AG04449 (cell line): ENCODE data around the gene PTPRK.

Experiments
- CTCF ChIA-PET: fragments of 350-600 bp; formaldehyde crosslinking; extraction: SDS; loops from one replicate; lab custom pipeline; 2021; ENCODE audit warnings: antibody characterized with exemption; lab: Yijun Ruan, JAX
- POLR2A ChIA-PET: fragments of 400-600, 350-600 bp; formaldehyde crosslinking; extraction: SDS; loops from one replicate; lab custom pipeline; 2020; ENCODE audit warnings: antibody characterized with exemption, inconsistent platforms; lab: Yijun Ruan, JAX
- DNase-seq: peaks from one replicate; pipeline ENCODE4 v3.0.0-alpha.2; 2010; ENCODE audit warnings: low read depth, low spot score
- H3K4me3 ChIP-seq: 2 replicates; pipeline ENCODE4 v1.5.1; 2011; ENCODE audit warnings: low read depth, mild to moderate bottlenecking, control low read depth, low read length
- CTCF ChIP-seq: IDR thresholded peaks from one replicate; pipeline ENCODE4 v1.5.1; 2011; ENCODE audit warnings: mild to moderate bottlenecking, moderate library complexity, low read length, control low read depth, inconsistent platforms; ENCODE audit not compliant: insufficient read depth; ENCODE audit errors: missing control alignments

The PTPRK gene

GRCh38 chr6:128333581-128334223, 186.7 kb downstream of the PTPRK start:
- no peak for TF ChIP-seq CTCF
- H3K4me3 ChIP-seq = no peak overlapping the region
- ChIA-PET POLR2A (no interaction called here), CTCF (no interaction called here)
- no peak for DNase-seq

- no peak for DNase-seq
- TF ChIP-seq CTCF = peak; percentile 13
- no peak overlapping the region for H3K4me3 ChIP-seq
- ChIA-PET CTCF (interaction anchor here (0.9 kb wide), 1 partner anchor 473 kb away, joined by 4 read pairs; no protein-coding TSS in a partner anchor), POLR2A (no interaction called here)
These were observed 192.5 kb downstream of the PTPRK start for GRCh38 chr6:128327890-128328289.

- no peak for DNase-seq
- POLR2A ChIA-PET = no interaction called here
- no peak overlapping the region for H3K4me3 ChIP-seq
- no peak for TF ChIP-seq CTCF
- CTCF ChIA-PET = interaction anchor here (1.0 to 1.1 kb wide), 2 partner anchors 18 to 468 kb away, joined by 3 read pairs; no protein-coding TSS in a partner anchor
These were observed 197.4 kb downstream of the PTPRK start for GRCh38 chr6:128323011-128323410.

GRCh38 chr6:128319946-128320345, 200.5 kb downstream of the PTPRK start:
- CTCF ChIA-PET = no interaction called here
- POLR2A ChIA-PET = no interaction called here
- H3K4me3 ChIP-seq = no peak overlapping the region
- DNase-seq = no peak
- TF ChIP-seq CTCF = no peak

- no peak for TF ChIP-seq CTCF
- ChIA-PET CTCF (no interaction called here), POLR2A (no interaction called here)
- no peak overlapping the region for H3K4me3 ChIP-seq
- DNase-seq = no peak
These were observed 201.2 kb downstream of the PTPRK start for GRCh38 chr6:128319157-128319556.

- no peak overlapping the region for H3K4me3 ChIP-seq
- POLR2A ChIA-PET = no interaction called here
- TF ChIP-seq CTCF = no peak
- CTCF ChIA-PET = interaction anchor here (1.4 kb wide), 1 partner anchor 461 kb away, joined by 4 read pairs; no protein-coding TSS in a partner anchor
- no peak for DNase-seq
These were observed 204.0 kb downstream of the PTPRK start for GRCh38 chr6:128316258-128316929.
